Right hindlimb (tissue), 1 donor: ENCODE measurements around the gene SEPTIN5.

Experiments used
- DNase-seq: peaks from one replicate; pipeline ENCODE4 v3.0.0-alpha.2; 2018

SEPTIN5 gene

DNA sequence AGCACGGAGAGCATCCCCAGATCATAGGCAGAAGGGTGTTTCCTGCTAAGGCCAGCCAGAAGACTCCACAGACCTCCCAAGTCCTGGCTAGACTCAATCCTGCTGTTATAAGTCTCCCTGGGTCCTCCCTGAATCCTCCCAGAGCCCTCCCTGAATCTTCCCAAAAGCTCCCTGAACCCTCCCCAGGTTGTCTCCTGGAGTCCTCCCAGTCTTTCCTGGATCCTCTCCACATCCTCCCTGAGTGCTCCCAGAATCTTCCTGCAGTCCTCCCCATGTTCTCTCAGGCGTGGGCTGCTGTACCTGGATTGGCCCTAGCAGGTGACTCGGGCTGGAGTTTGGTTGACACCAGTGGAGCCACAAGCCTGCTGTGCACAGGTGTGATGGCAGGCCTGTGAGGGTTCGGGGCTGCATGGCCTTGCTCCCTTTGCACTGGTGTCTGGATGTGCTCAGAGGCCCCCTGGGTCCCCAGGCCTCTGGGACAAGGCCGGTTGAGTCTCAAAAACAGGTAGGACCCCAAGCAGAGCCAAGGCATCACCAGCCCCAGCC lies 20.6 kb downstream of the SEPTIN5 start:
- DNase-seq: no peak

DNA sequence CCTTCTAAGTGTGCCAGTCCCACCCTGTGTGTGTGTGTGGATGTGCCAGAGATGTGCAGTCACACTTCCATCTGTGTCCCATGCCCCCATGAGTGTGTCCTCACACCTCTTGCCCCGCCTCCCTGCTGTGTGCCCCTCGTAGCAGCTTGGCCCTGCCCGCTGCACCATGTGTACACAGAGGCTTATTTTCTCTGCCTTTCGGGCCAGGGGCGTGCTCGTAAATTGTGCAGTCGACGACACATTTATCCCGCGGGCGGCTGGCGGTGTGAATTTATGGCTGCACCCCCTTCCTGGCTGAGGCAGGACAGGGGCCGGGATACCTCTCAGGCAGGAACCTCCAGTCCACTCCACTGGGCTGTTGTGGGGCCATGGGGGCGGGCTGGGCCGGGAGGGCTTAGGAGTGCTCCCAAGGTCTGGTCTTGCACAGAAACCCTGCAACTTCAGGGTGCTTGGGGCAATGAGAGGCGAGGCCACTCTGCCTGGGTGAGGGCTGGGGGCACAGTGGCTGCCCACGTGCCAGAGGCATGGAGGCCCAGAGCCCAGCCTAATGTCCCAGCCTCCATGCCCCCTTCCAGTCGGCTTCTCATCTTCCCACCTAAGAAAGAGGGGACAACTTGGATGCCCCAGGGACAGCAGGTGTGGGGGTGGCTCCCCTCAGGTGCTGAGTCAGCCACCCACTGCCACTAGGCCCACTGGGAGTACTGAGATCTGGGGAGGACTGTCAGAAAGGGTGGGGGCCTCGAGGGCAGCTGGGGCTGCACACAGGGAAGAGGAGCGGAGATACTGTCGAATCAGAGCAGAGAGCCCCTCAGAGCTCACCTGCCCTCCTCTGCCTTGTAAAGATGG lies 21.6 kb downstream of the SEPTIN5 start:
- DNase-seq: no peak

DNA sequence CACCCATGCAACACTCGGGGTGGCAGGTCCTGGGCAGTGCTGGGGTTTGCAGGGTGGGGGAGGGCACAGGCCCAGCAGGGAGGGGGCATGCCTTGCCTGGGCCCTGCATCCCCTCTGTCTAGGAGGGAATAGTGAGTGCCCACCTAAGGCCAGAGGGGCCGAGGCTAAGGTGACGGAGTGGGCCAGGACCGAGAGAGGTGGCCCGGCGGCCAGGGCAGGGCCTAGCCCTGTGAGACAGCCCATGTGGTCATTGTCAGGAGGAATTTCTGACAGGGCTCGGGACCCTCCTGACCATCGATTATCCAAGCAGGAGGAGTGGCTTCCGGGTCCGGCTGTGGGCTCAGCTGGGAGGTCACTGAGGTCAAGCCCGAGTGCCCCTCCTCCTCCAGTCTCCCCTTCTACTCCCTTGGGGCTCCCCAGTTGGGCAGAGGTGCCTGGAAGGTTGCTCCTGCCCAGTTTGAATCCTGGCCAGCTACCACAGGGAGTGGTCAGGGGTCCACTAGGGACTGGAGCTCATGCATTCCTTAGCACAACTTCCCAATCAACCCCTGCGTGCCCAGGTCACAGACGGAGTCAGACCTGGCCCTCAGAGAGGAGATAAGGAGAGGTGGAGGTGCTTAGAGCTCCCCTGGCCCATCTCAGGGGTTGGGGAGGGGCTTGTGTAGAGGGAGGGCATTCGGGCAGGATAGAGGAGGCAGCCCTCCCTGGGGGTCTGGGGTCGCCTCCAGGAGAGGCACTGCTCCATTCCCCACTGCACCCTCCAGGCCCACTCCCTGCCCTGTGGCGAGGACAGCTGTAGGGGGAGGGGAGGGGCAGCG lies 23.8 kb downstream of the SEPTIN5 start:
- no peak for DNase-seq

DNA sequence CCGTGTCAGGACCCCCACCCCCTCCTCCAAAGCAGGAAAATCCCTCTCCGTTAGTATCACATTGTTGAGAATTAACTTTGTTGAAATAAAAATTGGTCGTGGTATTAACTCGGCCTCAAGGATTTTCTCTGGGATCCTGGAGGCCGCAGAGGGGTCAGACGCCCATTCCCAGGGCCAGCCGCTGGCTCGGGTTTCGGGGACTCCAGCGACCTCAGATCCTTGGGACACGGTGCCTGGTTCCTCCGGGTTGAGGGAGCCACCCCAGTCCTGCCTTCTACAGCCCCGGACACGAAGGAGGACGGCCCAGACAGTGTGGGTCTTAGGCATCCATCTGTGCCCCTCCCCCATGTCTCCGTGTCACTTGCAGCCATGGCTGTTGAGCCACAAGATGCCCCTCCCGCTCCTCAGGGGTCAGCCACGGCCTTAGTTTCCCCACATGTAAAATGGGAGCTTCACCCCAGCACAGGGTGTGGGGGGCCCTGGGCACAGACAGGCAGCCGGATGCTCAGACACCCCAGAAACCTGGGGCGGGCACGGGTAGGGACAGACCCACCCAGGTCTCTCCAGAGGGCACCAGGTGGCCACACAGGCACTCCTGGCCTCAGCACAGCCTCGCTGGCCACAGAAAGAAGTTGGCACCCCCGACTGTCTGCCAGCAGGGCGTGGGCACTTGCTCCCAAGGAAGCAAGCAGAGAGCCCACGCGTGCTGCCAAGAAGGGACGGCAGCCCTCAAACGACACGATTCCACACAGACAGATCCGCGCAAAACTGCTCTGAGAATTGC lies 24.6 kb downstream of the SEPTIN5 start:
- no peak for DNase-seq

DNA sequence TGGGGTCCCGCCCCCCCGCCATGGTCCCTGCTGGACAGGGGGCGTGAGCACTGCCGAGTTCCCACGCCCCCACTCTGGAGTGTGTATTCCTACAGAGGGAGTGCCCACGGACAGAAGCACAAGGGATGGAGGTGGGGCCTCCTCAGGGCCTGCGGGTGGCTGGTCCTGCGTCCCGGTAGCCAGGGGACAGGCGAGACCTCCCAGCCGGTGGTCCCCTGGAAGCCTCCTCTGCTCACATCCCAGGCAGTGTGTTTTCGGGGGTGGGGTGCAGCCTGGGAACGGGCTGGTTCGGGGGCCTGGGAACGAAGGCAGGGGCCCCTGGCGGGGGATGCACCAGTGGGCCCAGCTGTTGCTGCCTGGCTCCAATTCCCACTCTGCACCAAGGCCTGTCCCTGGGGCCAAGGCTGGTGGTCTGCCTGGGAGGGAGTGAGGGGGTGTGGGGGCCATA lies 25.2 kb downstream of the SEPTIN5 start:
- no peak for DNase-seq

DNA sequence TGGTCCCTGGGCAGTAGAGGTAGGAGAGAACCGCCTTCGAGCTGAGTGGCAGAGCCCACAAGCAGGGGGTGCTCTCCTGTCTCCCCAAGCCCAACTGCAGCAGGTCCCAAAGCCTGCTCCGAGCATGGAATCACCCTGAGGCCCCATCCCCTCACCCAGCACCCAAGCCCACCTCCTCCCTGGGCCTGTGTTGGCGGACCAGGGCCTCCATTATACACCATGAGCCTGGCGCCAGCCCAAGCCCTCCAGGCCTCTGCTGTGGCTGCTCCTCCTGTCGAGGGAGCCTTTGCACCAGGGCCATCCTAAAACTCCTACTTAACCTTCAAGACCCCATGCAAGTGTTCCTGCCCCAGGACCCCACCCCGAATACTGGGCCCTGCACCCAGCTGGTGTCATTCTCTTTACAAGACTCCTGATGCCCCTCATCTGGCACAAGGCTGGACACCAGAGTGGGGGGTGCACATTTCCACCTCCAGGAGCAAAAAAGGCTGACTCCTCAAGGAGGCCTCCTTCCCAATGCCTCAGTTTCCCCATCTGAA lies 25.7 kb downstream of the SEPTIN5 start:
- no peak for DNase-seq

DNA sequence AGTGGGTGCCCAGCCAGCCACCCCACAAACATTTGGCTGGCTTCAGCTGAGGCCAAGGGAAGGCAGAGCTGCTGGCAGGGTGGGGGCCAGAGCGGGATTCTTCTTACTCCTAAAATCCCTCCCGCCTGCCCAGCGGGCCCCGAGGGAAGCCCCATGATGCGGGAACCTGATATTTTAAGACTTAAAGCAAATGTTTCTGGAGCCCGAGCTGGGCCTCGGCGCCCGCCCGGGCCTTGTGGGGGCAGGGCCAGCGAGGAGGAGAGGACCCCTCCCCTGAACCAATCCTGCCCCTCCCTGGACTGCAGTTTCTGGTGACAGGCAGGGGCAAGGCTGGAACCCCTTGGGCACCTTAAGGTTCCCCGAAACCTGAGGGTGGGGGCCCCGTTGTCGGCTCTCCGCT lies 26.3 kb downstream of the SEPTIN5 start:
- DNase-seq: no peak

DNA sequence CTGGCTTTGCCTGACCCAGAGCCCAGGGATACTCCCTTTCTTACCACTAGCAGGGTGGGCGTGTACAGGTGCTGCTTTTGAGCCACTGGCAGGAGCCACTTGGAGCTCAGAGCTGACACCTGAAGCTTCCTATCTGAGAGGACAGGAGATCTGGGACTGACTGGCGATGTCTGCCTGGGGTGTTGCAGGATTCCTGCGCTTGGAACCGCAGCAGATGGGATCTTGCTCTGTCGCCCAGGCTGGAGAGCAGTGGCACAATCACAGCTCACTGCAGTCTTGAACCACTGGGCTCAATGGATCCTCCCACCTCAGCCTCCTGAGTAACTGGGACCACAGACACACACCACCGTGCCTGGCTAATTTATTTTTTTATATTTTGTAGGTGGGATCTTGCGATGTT lies 26.8 kb downstream of the SEPTIN5 start:
- no peak for DNase-seq

DNA sequence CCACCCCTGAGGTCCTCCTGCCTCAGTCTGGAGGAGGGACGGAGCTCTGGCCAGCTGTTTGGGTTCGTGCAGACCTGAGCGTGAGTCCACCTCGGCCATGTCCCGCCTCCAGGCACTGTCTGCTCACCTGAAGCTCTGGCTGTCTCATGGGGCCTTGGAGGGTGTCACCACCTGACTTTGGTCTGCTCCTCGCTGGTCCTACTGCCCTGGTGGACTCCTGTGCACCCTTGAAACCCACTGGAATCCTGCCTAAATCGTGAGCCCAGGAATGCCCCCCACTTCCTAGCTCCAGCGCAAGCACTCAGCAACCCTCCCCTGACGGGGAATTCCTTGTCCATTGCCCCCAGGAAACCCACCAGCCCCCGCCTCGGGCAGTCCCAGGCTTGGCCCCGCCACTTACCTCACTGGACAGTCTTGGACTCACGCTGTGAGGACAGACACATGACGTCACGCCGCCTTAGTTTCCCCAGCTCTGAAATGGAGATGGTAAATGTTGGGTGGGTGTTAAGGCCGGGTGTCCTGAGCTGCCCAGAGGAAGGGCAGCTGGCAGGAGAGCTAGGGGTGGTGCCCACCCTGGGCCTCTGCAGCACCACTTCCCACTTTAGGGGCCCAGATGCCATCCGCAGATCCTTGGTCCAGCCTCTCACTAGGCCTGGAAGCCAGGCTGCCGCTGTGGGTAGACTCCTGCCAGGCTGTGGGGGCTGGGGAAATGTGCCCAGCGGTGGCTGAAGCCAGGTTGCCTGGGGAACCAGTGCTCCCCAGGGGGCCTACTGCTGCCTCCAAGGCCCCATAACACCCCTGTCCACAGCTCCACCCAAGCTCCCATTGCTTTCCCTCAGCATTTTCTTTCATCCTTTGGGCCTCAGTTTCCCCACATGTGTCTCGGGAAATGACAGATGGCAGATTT lies 28.1 kb downstream of the SEPTIN5 start:
- DNase-seq: no peak

DNA sequence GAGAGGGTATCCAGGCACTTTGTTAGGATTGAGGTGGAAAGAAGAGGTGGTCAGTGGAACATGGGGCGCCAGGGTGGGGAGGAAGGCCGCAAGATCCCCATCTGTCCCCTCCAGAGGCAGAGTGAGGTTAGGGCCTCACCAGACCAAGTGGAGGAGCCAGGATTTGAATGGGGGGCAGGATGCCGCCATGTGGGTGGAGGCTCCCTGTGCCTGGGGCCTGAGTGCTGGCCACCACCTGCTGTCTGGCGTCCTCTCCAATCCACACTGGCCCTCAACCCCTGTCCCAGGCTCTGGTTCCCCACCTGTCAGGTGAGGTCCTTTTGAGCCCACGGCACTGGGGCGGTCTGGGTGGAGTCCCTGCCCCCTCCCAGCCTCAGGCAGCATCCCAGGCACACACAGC lies 28.8 kb downstream of the SEPTIN5 start:
- no peak for DNase-seq

DNA sequence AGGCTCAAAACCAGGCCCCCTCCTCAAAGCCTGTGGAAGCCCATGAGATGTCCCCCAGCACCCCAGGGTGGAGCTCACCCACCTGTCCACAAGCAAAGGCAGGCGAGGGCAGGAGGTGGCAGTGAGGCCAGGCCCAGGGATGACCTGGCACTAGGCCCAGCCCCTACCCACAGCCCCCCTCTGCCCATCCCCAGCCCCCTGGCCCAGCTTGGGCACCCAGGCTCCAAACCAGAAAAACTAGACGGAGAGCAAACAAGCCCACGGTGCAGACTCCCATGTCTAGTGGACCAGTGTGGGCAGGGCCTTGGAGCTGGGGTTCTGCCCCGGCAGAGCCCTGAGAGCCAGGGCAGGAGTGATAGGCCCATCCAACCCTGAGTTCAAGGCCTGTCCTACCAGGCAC lies 29.3 kb downstream of the SEPTIN5 start:
- DNase-seq: no peak

DNA sequence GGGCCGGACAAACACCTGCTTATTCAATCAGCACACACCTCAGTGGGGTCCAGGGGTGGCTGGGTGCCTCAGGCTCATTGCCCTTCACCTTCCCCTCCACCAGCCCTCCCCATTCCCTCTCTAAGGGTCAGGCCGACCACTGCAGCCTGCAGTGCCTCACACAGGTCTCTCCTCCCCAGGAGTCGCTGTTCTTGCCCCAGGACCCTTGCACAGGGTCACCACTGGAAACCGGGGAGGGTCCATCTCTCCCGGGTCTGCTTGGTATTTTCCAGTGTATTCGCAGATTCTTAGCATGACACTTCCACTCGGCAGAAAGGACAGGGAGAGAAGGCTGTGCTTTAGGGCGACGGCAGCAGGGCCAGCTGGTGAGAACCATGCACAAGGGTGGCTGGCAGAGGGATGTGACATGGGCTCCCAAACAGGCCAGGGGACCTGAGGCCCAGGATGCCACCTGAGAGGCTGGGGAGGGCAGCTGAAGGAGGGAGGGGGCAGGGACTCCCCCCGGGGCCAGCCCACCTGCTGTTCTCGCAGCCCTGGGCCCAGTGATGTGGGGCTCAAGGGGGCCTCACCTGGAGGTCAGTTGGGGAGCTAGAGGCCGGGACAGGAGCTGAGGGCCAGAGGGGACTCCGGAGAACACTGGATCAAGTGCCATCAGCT lies 30.2 kb downstream of the SEPTIN5 start:
- DNase-seq: no peak

DNA sequence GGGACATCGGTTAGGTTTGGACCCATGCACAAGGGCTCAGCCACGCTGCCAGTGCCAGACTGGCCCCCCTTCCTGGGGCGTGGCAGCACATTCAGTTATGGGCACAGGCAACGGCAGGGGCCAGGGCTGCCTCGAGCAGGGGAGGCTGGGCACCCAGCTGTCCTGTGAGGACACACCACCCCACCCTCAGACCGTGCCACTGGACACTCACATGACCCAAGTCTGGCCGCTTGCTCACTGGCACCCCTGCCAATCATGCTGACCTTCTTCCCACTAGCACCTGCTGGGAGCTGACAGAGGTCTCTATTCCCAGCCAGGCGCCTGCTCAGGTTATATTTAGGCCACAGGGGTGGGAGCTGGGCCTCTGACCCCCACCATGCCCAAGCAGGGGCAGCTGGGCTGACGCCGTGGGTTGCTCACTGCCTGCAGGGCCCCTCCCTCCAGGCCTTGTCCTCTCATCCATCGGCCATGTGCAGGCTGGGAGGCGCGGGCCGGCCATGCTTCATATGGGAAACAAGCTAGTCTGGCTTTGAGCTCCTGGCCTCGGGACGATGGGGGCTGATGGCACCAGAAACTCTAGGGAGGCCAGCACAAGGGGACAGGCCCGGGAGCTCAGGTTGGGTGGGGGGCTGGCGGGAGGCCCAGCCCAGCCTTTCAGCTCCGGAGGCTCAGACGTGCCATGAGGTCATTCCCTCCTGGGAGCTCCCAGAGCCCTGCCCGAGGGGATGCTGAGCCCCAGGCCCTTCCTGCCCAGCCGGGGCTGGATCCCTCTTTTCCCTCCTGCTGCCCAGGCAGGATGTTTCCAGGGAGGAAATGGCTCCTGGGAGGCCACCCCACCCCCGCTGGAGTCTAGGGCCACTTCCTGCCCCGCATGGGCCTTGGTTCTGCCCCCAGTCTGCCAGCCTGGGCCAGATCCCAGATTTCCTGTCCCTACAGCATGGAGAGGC lies 31.1 kb downstream of the SEPTIN5 start:
- peak; percentile 70 for DNase-seq

DNA sequence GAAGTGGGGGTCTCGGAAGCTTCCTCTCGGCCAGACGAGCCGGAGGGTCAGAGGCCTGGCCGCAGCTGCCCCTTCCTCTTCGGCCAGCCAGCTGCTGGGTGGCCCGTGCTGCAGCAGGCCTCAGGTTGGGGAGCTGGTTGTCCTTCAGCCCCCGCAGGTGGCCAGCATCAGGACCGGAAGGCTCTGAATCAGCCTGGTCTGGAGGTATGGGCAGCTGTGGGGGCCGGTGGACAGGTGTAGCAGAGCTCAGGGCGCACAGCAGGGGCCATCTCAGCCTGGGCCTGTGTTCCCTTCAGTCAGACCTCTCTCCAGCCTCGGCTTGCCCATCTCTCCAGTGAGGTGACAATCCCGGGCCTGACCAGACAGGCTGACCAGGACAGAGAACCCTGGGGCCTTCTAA lies 32.4 kb downstream of the SEPTIN5 start:
- DNase-seq: no peak

DNA sequence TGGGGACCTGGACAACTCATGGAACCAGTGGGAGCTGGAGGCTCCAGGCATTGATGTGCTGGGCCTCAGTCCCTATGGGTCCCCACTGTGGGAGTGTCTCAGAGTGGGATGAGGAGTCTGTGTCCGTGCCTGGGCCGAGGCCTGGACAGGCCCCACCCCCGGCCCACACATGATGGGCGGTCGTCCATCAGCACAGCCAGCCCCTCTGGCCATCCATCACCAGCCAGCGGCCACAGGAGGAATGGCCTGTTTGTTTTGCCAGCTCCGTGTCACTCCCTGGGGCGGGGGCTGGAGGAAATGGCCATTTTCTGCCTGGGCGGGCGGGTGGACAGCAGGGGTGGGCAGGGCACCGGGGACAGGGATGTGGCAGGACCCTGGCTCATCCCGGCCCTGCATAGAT lies 33.2 kb downstream of the SEPTIN5 start:
- DNase-seq: no peak

DNA sequence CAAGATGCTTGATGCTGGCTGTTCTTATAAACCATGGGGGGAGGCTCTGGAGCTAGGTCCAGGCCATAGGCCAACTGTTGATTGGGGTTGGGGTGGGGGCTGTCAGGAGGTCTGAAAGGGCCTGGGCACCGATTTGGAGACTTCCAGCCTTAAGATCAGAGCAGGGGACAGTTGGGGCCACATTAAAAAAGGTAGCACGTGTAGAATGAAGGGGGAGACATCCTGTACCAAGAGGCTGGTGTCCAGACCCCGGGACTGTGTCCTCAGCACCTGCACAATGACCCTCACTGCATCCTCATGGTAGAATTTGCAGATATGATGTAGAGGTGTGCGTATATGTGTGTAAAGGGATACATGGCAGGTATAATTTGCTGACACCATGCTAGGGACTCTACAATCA lies 33.8 kb downstream of the SEPTIN5 start:
- DNase-seq: no peak

DNA sequence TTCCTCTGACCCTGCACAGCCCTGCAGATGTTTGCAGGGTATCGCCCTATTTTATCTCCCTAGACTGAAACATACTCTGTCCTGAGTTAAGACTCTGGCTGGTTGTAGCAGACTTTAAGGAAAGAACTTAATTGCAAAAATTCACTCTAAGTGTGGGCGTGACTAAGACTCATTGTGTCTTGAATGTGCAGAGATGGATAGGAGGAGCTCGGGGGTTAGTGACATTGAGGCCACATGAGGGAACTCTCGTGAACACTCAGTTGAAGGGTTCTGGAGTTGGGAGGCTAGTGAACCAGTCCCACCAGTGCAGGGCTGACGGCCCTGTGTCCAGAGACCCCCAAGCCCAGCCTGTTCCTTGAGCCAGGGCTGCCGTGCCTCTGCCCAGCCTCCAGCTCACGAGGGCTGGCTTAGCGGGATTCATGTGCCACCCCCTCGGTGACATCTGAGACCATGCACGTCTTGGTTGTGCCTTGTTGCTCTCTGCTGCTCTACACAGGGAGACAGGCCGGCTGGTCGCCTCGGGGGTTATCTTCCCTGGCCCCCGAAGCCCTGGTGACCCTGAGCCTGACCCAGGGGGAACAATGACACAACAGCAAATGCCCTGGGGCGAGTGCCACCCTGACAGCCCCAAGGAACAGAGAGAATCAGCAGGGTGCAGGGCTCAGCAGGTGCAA lies 34.8 kb downstream of the SEPTIN5 start:
- DNase-seq: no peak

DNA sequence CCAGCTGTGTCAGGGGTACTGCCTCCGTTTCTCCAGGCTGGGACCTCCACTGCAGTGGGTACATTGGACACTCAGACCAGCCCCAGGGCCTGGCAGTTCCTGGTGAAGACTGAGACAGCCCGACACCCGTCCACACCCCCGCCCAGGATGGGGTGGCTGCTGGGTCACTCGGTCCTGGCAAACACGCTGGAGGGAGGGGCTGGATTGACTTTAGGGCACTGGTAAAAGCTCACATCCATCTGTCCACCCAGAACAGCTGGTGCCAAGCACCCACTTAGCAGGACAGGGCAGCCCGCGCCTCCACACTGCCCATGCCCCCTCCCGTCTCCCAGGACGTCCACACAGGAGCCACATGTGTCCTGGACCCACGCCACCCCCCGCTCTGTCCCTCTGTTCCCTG lies 35.6 kb downstream of the SEPTIN5 start:
- no peak for DNase-seq
